ENCODE measurements around the gene EFCC1.
"Not testable (repeated sequence)": the region's sequence is repeated elsewhere in the genome, so short reads cannot be mapped to it uniquely, and the experiment has no call there.

DNA sequence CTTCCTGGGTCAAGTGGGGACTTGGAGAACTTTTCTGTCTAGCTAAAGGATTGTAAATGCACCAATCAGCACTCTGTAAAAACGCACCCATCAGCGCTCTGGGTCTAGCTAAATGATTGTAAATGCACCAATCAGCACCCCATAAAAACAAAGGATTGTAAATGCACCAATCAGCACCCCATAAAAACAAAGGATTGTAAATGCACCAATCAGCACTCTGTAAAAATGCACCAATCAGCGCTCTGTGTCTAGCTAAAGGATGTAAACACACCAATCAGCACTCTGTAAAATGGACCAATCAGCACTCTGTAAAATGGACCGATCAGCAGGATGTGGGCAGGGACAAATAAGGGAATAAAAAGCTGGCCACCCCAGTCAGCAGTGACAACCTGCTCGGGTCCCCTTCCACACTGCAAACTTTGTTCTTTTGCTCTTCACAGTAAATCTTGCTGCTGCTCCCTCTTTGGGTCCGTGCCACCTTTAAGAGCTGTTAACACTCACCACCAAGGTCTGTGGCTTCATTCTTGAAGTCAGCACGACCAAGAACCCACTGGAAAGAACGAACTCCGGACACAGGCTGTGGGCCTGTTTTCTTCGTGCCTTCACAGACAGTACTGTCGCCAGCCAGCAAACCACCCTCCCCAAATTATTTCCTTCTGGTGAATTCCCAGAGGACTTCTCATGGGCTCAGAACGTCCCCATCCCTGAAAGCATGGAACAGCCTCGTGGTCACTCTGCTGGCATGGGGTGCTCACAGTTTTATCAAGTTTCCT, 68.4 kb downstream of the EFCC1 start:
- not testable (repeated sequence) for TF ChIP-seq EP300 (IDR thresholded peaks at IDR 0.05)
- TF ChIP-seq, protein P1, sequence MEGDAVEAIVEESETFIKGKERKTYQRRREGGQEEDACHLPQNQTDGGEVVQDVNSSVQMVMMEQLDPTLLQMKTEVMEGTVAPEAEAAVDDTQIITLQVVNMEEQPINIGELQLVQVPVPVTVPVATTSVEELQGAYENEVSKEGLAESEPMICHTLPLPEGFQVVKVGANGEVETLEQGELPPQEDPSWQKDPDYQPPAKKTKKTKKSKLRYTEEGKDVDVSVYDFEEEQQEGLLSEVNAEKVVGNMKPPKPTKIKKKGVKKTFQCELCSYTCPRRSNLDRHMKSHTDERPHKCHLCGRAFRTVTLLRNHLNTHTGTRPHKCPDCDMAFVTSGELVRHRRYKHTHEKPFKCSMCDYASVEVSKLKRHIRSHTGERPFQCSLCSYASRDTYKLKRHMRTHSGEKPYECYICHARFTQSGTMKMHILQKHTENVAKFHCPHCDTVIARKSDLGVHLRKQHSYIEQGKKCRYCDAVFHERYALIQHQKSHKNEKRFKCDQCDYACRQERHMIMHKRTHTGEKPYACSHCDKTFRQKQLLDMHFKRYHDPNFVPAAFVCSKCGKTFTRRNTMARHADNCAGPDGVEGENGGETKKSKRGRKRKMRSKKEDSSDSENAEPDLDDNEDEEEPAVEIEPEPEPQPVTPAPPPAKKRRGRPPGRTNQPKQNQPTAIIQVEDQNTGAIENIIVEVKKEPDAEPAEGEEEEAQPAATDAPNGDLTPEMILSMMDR (IDR thresholded peaks at IDR 0.05): not testable (repeated sequence)

Data from tibial nerve (tissue), 4 donors.